ENCODE results near the gene GSPT2.

The GSPT2 gene

DNA sequence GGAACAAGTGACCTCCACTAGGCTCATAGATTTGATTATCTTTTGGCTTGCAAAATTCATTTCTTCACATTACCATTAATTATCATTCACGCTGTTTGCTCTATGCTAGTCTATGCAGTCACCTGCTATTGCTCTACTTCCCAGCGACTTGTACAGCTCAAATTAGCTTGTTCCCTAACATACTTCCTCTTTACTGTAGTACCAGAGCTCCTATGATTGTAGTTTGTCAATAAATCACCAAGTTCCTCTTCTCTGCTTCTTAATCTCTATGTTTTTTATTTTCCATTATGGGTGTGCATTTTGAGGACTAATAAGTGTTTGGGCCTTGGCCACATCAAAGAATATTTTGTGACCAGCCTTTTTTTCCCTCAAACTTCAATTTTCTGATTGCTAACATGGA, 6.2 kb upstream of the GSPT2 start:
- Histone ChIP-seq H3K9me3 (ENCODE audit: severe bottlenecking) (no peaks in the 10 kb centered on the region), H3K36me3 (no peaks in the 10 kb centered on the region), H3K27me3 (ENCODE audit: insufficient read depth, low read depth, severe bottlenecking) (peaks cover 45% of the 10 kb centered on the region), H3K27ac (no peak overlapping the region), H3K4me3 (ENCODE audit: low read depth, low read length) (no peak overlapping the region)
- no peak for DNase-seq
- TF ChIP-seq, protein P1, sequence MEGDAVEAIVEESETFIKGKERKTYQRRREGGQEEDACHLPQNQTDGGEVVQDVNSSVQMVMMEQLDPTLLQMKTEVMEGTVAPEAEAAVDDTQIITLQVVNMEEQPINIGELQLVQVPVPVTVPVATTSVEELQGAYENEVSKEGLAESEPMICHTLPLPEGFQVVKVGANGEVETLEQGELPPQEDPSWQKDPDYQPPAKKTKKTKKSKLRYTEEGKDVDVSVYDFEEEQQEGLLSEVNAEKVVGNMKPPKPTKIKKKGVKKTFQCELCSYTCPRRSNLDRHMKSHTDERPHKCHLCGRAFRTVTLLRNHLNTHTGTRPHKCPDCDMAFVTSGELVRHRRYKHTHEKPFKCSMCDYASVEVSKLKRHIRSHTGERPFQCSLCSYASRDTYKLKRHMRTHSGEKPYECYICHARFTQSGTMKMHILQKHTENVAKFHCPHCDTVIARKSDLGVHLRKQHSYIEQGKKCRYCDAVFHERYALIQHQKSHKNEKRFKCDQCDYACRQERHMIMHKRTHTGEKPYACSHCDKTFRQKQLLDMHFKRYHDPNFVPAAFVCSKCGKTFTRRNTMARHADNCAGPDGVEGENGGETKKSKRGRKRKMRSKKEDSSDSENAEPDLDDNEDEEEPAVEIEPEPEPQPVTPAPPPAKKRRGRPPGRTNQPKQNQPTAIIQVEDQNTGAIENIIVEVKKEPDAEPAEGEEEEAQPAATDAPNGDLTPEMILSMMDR (IDR thresholded peaks at IDR 0.05; ENCODE audit: low read depth, low read length) = no peak

DNA sequence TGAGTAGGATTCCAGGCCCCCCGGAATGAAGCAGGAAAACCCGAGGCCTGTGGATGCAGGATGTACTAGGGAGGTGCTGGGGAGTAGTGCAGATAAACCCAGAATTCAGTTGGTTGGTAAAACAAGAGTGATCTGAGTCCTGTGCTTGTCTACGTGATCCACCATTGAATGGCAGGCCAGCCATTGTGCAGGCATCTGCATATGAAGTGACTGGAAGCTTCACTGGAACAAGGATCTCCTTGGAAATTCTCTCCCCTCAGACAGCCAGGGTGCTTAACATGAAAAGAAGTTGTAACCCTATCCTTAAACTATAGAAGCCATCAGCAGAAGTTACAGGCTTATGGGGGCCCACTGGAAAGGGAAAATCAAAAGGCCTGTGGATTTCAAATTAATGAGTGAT, 656 bp upstream of the GSPT2 start:
- H3K36me3 ChIP-seq = no peaks in the 10 kb centered on the region
- TF ChIP-seq, protein P1 (IDR thresholded peaks at IDR 0.05; ENCODE audit: low read depth, low read length) = no peak
- no peak for DNase-seq
- no peaks in the 10 kb centered on the region for H3K9me3 ChIP-seq (ENCODE audit: severe bottlenecking)
- no peak overlapping the region for H3K4me3 ChIP-seq (ENCODE audit: low read depth, low read length)
- H3K27ac ChIP-seq = no peak overlapping the region
- H3K27me3 ChIP-seq (ENCODE audit: insufficient read depth, low read depth, severe bottlenecking) = peaks cover 67% of the 10 kb centered on the region

DNA sequence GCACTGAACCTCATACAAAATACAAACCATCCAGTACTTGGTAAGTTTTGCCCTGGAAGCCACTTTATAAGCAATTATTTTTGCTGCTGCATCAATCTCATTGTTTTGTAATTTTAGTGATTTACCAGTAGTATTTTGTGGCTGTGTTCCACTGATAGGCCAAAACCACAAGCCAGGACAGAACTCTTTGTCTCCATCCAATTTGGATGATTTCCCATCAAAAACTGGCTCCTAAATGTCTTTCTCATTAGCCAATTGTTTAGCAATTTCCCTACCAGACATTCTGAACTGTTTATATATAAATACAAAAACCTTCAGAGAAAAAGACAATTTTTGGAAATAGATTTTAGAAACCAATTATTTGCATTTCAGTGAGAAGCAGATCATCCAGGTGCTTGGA, 4.4 kb downstream of the GSPT2 start:
- TF ChIP-seq, protein P1 (IDR thresholded peaks at IDR 0.05; ENCODE audit: low read depth, low read length) = no peak
- H3K4me3 ChIP-seq (ENCODE audit: low read depth, low read length) = no peak overlapping the region
- no peaks in the 10 kb centered on the region for H3K36me3 ChIP-seq
- H3K27ac ChIP-seq = no peak overlapping the region
- peaks cover 34% of the 10 kb centered on the region for H3K27me3 ChIP-seq (ENCODE audit: insufficient read depth, low read depth, severe bottlenecking)
- no peaks in the 10 kb centered on the region for H3K9me3 ChIP-seq (ENCODE audit: severe bottlenecking)
- DNase-seq = no peak

DNA sequence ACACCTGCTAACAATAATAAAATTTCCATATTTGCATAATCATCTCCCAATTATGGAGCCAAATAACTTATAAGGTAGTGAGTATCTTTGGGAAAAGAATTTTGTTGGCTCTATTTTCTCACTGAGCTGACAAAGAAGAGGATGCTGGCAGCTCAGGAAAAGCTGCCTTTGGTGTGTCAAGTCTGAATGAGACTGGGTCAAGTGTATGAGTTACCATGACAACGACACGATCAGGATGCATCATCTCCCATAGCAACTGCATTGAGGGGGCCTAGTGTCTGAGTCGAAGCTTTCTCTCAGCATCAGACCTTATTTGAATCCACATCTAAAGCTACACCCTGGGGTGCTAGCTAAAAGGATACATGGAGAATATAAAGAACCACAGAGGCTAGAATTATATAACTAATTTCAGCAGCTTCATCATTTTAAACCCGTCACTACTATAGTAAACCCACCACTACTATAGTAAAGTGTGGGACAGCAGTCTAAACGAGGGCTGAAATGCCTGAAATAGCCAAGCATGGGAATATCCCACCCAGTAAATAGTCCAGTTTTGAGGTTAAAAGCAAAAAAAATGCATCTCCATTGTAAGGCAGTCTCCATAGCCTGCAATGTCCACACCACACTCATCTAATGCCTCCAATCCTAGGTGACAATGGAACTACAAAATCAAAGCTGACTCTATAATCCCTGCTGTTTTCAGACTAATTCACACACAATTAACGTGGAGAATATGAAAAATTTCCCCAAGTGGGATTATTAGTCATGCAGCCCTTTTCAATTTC, 16.0 kb downstream of the GSPT2 start:
- TF ChIP-seq, protein P1 (IDR thresholded peaks at IDR 0.05; ENCODE audit: low read depth, low read length) = no peak
- Histone ChIP-seq H3K36me3 (no peaks in the 10 kb centered on the region), H3K27ac (no peak overlapping the region), H3K27me3 (ENCODE audit: insufficient read depth, low read depth, severe bottlenecking) (peaks cover 39% of the 10 kb centered on the region), H3K4me3 (ENCODE audit: low read depth, low read length) (no peak overlapping the region), H3K9me3 (ENCODE audit: severe bottlenecking) (no peaks in the 10 kb centered on the region)
- DNase-seq = no peak

DNA sequence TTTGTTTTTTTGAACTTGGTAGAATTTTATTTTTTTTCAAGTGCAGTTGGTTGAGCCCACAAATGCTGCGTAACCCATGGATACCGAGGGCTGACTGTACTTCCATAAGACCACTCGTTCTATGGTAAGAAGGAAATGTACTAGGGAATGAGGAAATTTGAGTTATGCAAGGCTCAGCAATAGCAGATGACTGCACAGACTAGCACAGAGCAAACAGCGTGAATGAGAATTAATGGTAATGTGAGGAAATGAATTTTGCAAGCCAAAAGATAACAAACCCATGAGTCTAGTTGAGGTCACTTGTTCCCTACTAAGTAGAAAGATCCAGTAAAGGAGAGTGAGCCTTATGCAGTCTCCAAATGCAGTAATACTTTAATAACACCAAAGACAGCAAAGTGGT, 17.4 kb downstream of the GSPT2 start:
- TF ChIP-seq, protein P1 (IDR thresholded peaks at IDR 0.05; ENCODE audit: low read depth, low read length) = no peak
- H3K27me3 ChIP-seq (ENCODE audit: insufficient read depth, low read depth, severe bottlenecking) = peaks cover 47% of the 10 kb centered on the region
- H3K4me3 ChIP-seq (ENCODE audit: low read depth, low read length) = no peak overlapping the region
- no peak overlapping the region for H3K27ac ChIP-seq
- no peaks in the 10 kb centered on the region for H3K9me3 ChIP-seq (ENCODE audit: severe bottlenecking)
- no peaks in the 10 kb centered on the region for H3K36me3 ChIP-seq
- no peak for DNase-seq

DNA sequence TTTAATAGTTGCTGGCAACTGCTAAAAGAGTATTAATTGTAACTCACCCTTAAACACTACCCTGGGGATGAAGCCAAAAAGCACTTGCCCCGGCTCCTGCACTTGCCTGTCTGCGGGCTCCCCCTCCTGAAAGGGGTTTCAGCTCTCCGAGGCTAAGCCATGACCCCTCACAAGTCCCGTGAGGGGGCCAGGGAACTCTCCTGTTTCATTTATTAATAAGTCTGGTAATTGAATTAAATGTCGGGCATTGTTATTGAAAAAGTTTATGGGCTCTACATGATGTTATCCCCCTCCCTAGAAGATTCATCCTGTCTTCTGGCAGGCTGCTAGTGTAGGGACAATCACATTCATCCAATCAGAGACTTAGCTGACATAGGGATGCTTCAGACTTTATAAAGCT, 23.3 kb downstream of the GSPT2 start:
- H3K4me3 ChIP-seq (ENCODE audit: low read depth, low read length) = no peak overlapping the region
- no peak overlapping the region for H3K27ac ChIP-seq
- no peaks in the 10 kb centered on the region for H3K36me3 ChIP-seq
- TF ChIP-seq, protein P1 (IDR thresholded peaks at IDR 0.05; ENCODE audit: low read depth, low read length) = no peak
- peaks cover 51% of the 10 kb centered on the region for H3K27me3 ChIP-seq (ENCODE audit: insufficient read depth, low read depth, severe bottlenecking)
- no peaks in the 10 kb centered on the region for H3K9me3 ChIP-seq (ENCODE audit: severe bottlenecking)
- DNase-seq = no peak

Data from WERI-Rb-1 (cell line).